Fibroblast of pulmonary artery (primary cell): ENCODE measurements around the gene C14orf180.
A peak's percentile ranks its signal among the peaks of the same experiment; 100 is the strongest.

ENCODE experiments used
- DNase-seq: peaks from one replicate; pipeline ENCODE4 v3.0.0-alpha.2; 2010; ENCODE audit warnings: low read depth
- H3K4me3 ChIP-seq: replicated peaks from 2 replicates; pipeline ENCODE4 v1.5.1; 2011; ENCODE audit warnings: low read depth, mild to moderate bottlenecking, control low read depth, low read length, moderate library complexity
- TF ChIP-seq, protein P1 (sequence below): IDR thresholded peaks from 2 replicates; pipeline ENCODE4 v1.5.1; 2011; ENCODE audit warnings: mild to moderate bottlenecking, control low read depth, low read length, inconsistent platforms; ENCODE audit errors: missing control alignments

C14orf180 gene

DNA sequence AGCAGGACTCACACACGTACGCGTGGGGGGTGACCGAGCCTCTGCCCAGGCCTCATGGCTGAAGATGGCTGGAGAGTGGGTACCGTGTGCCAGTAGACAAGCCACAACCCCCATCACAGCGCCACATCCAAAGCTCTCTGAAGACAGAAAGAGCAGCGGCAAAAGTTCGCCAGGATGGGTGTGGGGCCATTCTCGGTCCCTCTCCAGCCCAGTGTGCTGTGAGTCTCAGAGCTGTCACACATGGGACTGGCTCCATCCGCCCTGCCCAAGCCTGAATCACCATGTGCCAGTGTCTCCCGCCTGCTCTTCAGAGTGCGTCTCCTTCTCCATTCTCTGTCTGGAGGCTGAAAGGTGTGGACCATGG is 19.3 kb downstream of the C14orf180 start:
- H3K4me3 ChIP-seq: no peak overlapping the region
- TF ChIP-seq, protein P1, sequence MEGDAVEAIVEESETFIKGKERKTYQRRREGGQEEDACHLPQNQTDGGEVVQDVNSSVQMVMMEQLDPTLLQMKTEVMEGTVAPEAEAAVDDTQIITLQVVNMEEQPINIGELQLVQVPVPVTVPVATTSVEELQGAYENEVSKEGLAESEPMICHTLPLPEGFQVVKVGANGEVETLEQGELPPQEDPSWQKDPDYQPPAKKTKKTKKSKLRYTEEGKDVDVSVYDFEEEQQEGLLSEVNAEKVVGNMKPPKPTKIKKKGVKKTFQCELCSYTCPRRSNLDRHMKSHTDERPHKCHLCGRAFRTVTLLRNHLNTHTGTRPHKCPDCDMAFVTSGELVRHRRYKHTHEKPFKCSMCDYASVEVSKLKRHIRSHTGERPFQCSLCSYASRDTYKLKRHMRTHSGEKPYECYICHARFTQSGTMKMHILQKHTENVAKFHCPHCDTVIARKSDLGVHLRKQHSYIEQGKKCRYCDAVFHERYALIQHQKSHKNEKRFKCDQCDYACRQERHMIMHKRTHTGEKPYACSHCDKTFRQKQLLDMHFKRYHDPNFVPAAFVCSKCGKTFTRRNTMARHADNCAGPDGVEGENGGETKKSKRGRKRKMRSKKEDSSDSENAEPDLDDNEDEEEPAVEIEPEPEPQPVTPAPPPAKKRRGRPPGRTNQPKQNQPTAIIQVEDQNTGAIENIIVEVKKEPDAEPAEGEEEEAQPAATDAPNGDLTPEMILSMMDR: no peak
- no peak for DNase-seq

DNA sequence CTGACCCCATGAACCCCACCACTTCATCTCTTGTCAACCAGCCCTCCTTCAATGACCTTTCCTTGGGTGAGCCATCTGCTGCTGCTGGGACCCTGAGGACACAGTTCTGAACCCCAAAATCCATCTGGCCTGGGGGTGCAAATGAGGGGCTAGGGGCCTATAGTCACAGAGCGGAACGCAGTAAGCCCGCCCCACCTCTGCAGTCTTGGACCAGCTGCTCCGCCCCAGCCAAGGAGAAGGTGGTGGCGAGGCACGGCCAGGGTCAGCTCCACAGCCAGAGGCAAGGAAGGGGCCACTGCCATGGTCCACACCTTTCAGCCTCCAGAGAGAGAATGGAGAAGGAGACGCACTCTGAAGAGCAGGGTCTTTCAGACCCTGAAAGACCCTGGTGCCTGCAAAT is 19.9 kb downstream of the C14orf180 start:
- TF ChIP-seq, protein P1: no peak
- no peak overlapping the region for H3K4me3 ChIP-seq
- DNase-seq: no peak

DNA sequence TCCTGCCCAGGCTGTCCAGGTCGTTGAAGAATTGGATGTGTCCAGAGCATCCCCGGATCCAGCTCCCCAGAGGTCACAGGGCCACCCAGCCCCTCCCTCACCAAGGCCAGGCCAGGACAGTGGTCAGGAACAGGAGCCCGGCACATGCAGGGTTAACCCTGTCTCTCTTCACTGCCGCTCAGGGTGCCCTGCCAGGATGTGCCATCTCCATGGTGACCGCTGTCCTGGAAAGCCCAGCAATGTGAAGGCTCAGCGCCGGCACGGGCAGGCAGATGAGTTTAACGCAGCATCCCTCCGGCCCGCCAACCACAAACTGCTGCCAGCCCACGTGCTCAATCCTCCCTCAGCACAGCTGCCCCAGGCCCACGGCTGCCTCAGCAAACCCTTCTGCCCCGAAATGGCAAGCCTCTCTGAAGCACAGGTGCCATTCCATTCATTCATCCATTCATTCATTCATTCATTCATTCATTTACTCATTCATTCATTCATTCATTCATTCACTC is 20.6 kb downstream of the C14orf180 start:
- TF ChIP-seq, protein P1: no peak
- no peak for DNase-seq
- H3K4me3 ChIP-seq: no peak overlapping the region

DNA sequence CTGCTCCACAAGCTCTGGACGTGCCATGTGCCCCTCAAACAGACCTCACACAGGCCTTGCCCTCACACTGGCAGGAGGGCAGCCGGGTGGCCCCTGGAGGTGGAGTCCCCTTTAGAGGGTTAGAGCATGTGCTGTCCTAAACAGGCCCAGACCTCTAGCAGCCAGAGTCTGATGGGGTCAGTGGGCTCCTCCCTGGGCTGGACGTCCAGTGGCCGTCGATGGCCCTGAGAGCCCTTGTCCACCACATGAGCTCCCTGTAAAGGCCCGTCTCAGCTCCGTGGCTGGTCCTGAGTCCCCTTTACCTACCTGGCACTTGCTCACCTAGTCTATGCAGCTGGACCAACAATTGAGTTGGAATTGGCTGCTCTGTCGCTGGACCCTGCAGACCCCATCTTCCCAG is 21.2 kb downstream of the C14orf180 start:
- H3K4me3 ChIP-seq: no peak overlapping the region
- DNase-seq: no peak
- TF ChIP-seq, protein P1: no peak

DNA sequence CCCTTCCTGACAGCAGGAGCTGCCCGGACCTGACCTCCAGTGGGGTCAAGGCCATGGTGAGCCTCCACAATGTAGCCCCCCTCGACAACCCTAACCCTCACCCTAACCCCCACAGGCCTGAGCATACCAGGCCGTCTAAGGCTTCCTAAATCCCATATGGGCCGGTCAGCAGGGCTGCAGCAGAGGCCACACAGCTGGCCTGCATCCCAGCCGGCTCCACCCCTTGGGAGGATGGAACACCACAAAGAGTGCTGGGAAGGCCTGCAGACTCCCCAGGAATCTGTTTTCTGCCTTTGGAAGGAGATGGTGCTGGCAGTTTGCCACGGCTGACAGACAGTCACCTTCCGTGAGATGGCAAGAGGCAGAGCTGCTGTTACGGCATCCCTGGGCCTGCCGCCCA is 22.2 kb downstream of the C14orf180 start:
- no peak overlapping the region for H3K4me3 ChIP-seq
- peak; percentile 6 for DNase-seq

DNA sequence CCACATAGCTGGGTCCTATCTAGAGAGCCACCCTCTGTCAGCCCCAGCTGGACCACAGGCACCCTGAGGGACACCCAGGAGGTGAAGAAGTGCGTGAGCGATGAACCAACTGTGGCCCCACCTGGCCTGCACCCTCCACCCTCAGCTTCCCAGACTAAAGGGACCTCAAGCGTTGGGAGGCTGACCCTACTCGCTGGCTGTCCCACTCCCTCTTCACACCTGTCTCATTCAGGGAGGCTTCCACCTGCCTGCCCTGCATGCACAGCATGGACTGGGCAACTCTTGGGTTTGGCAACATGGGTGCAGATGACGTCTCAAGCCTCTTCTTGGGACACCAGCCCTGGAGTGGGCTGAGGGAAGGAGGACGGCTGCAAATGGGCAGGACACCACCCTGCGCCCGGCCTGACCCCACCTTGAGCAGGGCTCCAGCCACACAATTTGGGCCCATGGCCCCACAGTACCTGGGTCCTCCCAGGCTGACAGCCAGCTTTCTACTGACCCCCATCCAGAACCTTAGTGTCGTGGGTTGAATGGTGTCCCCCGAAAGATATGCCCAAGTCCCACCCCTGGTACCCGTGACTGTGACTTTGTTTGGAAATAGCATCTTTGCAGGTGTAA is 22.9 kb downstream of the C14orf180 start:
- TF ChIP-seq, protein P1: no peak
- DNase-seq: no peak
- no peak overlapping the region for H3K4me3 ChIP-seq

More for the DNA sequence above, 22.2 kb downstream of the C14orf180 start:
- TF ChIP-seq, protein P1: no peak

DNA sequence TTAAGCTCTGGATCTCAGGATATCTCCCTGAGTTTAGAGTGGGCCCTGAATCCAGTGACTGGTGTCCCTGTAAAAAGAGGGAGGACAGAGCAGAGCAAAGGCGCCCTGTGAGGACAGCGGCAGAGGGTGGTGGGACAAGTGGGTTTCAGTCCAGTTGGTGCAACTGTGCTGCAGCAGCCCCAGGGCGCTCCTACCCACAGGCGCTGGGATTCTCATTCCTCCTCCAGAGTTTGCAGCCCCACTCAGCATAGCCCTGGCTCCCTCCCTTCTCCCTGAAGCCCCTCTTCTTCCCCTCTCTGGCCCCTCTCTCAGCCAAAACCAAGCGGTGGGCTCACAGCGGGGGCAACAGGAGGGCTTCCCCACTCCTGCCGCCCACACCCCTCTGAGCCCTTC is 23.4 kb downstream of the C14orf180 start:
- DNase-seq: no peak
- TF ChIP-seq, protein P1: no peak
- no peak overlapping the region for H3K4me3 ChIP-seq
